T-helper 2 cell (primary cell): ENCODE results near the gene VARS2.
"Not testable (repeated sequence)": the region's sequence is repeated elsewhere in the genome, so short reads cannot be mapped to it uniquely, and the experiment has no call there.

Experiments
- DNase-seq, 5 experiments: peaks; one replicate each; pipeline versions ENCODE4 v3.0.0 to v3.0.0-alpha.2; 2012 to 2022

Gene VARS2

GRCh38 chr6:30965140-30965601 is 51.1 kb downstream of the VARS2 start:
- DNase-seq = peak in 1 of 5 experiments; percentile 20

DNA sequence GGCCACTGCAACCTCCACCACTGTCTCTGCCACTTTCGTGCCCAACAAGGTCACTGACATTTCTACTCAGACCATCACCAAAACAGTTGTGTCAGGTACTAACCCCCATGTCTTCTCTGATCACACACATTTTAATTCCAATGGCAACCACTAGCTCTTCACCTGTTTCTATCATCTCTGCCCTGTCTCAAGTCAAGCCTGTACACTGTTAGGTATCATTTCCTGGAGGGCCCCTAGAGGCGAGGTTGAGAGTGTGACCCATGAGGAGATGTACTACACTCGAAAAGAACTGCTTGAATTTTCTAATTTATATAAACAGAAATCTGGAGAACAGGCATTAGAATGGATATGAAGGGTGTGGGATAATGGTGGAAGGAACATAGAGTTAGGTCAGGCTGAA is 52.1 kb downstream of the VARS2 start:
- no peak for DNase-seq

DNA sequence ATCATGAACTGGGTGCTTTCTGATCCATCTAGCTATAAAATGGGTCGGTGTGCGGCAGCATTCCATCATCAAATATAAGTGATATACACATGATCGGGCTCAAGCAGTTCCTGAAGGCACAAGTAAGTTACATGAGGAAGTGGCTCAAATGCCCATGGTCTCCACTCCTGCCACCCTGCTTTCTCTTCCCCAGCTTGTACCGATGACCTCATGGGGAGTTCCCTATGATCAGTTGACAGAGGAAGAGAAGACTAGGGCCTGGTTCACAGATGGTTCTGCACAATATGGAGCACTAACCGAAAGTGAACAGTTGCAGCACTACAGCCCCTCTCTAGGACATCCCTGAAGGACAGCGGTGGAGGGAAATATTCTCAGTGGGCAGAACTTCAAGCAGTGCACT is 55.1 kb downstream of the VARS2 start:
- DNase-seq = not testable (repeated sequence)

DNA sequence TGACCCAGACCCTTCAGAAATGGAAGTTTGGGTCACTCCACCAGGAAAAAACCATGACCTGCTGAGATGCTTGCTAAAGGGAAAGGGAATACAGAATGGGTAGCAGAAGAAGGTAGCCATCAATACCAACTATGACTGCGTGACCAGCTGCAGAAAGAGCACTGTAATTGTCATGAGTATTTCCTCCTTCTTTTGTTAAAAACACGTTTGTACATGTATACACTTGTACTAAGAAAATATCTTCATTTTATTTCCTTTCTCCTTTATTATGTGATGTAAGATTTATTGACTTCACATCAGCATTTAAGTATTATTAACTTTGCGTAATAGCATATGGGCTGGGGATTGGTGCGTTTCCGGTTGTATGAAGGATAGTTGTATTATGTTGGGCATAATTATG is 56.9 kb downstream of the VARS2 start:
- DNase-seq = no peak

- no peak for DNase-seq
Observed at GRCh38 chr6:30972816-30973215, 58.8 kb downstream of the VARS2 start.

GRCh38 chr6:30974490-30975252 is 60.6 kb downstream of the VARS2 start:
- no peak for DNase-seq
